ENCODE data around the gene MOB1A. TPM values are rescaled to one million over a fixed set of nuclear protein-coding genes. Genes with fewer than 3 reads are reported as not detected.
A peak's percentile ranks its signal among the peaks of the same experiment; 100 is the strongest.

Gene MOB1A
- total and polyA plus RNA-seq, 2 of the 8 experiments (the other 6 are each of a cell fraction or from before 2014, with no cell fraction given), result 21.6 to 91.7 TPM

DNA sequence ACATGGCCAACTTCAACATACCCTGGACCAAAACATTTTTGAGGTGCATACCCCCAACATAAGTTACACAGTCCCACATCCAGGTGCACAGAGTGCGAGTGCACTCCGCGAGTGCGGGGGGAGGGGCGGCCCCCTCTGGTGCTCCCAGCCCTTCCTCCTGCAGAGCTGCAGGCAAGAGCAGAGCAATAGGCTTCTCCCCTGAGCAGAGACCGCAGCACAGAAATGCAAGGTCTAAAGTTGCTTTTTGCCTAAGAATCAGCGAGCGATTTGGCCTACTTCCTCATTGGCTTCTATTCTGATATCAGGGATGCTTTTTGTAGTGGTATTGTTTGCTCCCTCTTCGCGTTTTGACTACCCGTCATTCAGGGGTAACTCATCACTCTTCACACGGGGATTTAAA lies 71.6 kb downstream of the MOB1A start:
- TF ChIP-seq POLR2AphosphoS5 (IDR thresholded peaks at IDR 0.05; ENCODE audit: low read depth, low read length) (peak; percentile 17; the same call in 1 of the 2 replicates), TCF12 (IDR thresholded peaks at IDR 0.05; ENCODE audit: low read depth, low read length) (no peak), ASH2L (IDR thresholded peaks at IDR 0.05; ENCODE audit: low read length) (peak; percentile 65), SP1 (IDR thresholded peaks at IDR 0.05; ENCODE audit: low read depth, low read length) (peak; percentile 41; the same call in 1 of the 2 replicates)
- TF ChIP-seq, protein P1, sequence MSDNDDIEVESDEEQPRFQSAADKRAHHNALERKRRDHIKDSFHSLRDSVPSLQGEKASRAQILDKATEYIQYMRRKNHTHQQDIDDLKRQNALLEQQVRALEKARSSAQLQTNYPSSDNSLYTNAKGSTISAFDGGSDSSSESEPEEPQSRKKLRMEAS (IDR thresholded peaks at IDR 0.05), result peak; percentile 11; the same call in 1 of the 2 replicates
- FAIRE-seq, result peak; percentile 45
- WGBS, 2 experiments (ENCODE audit: extremely low coverage in 1 of 2, insufficient coverage in 1 of 2, insufficient read length in 1 of 2, insufficient replicate concordance in 2 of 2, low coverage in 1 of 2, low lambda C conversion rate in 2 of 2, missing lambda C conversion rate in 1 of 2), result 13% methylated on average over 12 of the region's 12 CpGs; no CpG with 5 or more reads in 1 of the 2 experiments

More for the DNA sequence above, 71.6 kb downstream of the MOB1A start:
- no peaks in the 10 kb centered on the region for H3K79me2 ChIP-seq (ENCODE audit: control insufficient read depth in 1 of 2, insufficient read depth in 2 of 2, low read length in 2 of 2)
- H2AK5ac ChIP-seq (ENCODE audit: low read depth, low read length), result no peak overlapping the region
- no peak overlapping the region for H3K56ac ChIP-seq (replicated peaks; ENCODE audit: insufficient read length, low read depth, low read length)
- no peak overlapping the region for H3K4ac ChIP-seq (replicated peaks; ENCODE audit: insufficient read length, low read depth, low read length)
- H3K23ac ChIP-seq (ENCODE audit: insufficient read length), result no peak overlapping the region
- no peak overlapping the region for H2BK15ac ChIP-seq (ENCODE audit: low read length)
- H3K27ac ChIP-seq (ENCODE audit: low read depth, low read length), result no peak overlapping the region
- peak in 1 of 2 experiments; percentile 81 for DNase-seq (ENCODE audit: low read depth in 1 of 2, low spot score in 2 of 2)
- peaks cover 0 to 3% (median 2%) of the 10 kb centered on the region in 4 experiments; a peak in 3 of 8 replicates for H3K36me3 ChIP-seq (ENCODE audit: control insufficient read depth in 2 of 4, insufficient read depth in 4 of 4, low read length in 3 of 4)
- H4K5ac ChIP-seq (ENCODE audit: insufficient read length, low read depth, low read length), result no peak overlapping the region
- peaks cover 4 to 13% (median 12%) of the 10 kb centered on the region in 4 experiments for H3K4me1 ChIP-seq (replicated peaks in 1 of 4; ENCODE audit: control insufficient read depth in 3 of 4, insufficient read depth in 4 of 4, low read length in 3 of 4)
- H3K79me1 ChIP-seq (ENCODE audit: low read depth, low read length), result no peaks in the 10 kb centered on the region
- POLR2A ChIA-PET (ENCODE audit: partially characterized antibody), result interaction anchor here (0.7 to 1.4 kb wide), 4 partner anchors 14 to 132 kb away, joined by 3 to 5 read pairs (median 4); no protein-coding TSS in a partner anchor
- H3K9ac ChIP-seq (replicated peaks in 1 of 4; ENCODE audit: extremely low read depth in 1 of 4, low read depth in 3 of 4, low read length in 3 of 4), result 0 out of 7 replicates have a peak overlapping the region, but pooled peaks of 1 of the 4 experiments have one; percentile 3
- no peaks in the 10 kb centered on the region for H3K23me2 ChIP-seq (ENCODE audit: low read depth, low read length)
- H2BK5ac ChIP-seq (ENCODE audit: low read depth, low read length), result no peak overlapping the region
- H4K91ac ChIP-seq (replicated peaks; ENCODE audit: insufficient read length, low read length), result no peak overlapping the region
- no peak overlapping the region for H2AFZ ChIP-seq (ENCODE audit: low read length)
- no peak overlapping the region for H2BK20ac ChIP-seq (ENCODE audit: low read length)
- CTCF ChIA-PET (ENCODE audit: partially characterized antibody), result interaction anchor here (0.5 to 2.0 kb wide), 6 partner anchors 20 to 528 kb away, joined by 3 to 5 read pairs (median 4); no protein-coding TSS in a partner anchor
- H2BK120ac ChIP-seq (replicated peaks; ENCODE audit: low read depth, low read length), result no peak overlapping the region
- no peak overlapping the region for H4K8ac ChIP-seq (ENCODE audit: extremely low read depth, insufficient read depth, low read length)
- peak overlapping the region; percentile 60 to 69 for H3K4me2 ChIP-seq (ENCODE audit: insufficient read depth in 1 of 2, low read depth in 2 of 2, low read length in 2 of 2)
- no peaks in the 10 kb centered on the region for H3K9me3 ChIP-seq (ENCODE audit: insufficient read depth in 2 of 2, low read depth in 1 of 2, low read length in 1 of 2)
- H3K4me3 ChIP-seq (ENCODE audit: extremely low read depth in 1 of 4, insufficient read depth in 2 of 4, low read depth in 3 of 4, low read length in 4 of 4), result peak overlapping the region in 2 of 4 experiments; percentile 5 to 41; a peak in 4 of 8 replicates
- no peak overlapping the region for H3K18ac ChIP-seq (ENCODE audit: extremely low read depth, low read length)
- no peak overlapping the region for H3K14ac ChIP-seq (ENCODE audit: insufficient read length)
- peaks cover 0 to 3% of the 10 kb centered on the region in 2 experiments for H4K20me1 ChIP-seq (replicated peaks in 1 of 2; ENCODE audit: control insufficient read depth in 1 of 2, insufficient read depth in 2 of 2, low read length in 2 of 2)
- H2BK12ac ChIP-seq (ENCODE audit: low read depth, low read length), result no peak overlapping the region
- H3K27me3 ChIP-seq (replicated peaks in 1 of 4; ENCODE audit: control insufficient read depth in 3 of 4, extremely low read depth in 1 of 4, insufficient read depth in 3 of 4, low read length in 3 of 4), result no peaks in the 10 kb centered on the region

Data from H1 (cell line).